HepG2 (cell line): Measurements from ENCODE around the gene HDAC4. TPM values are rescaled to one million over a fixed set of nuclear protein-coding genes. Genes with fewer than 3 reads are reported as not detected.

Source experiments
- ATAC-seq: fragments of 200-7000 bp; cut with Tn5 transposase; 3 replicates; pipeline ENCODE4 v1.9.1; 2020; ENCODE audit warnings: mild to moderate bottlenecking, moderate library complexity
- BruUV-seq: library from RNA; stranded (reverse); fragments of 400-500 nt; replicated peaks from 2 replicates; lab custom pipeline; 2021; lab: Mats Ljungman, UMichigan
- CTCF ChIA-PET: fragments of 300-600 bp; formaldehyde crosslinking; extraction: SDS; loops from one replicate; lab custom pipeline; 2021; ENCODE audit warnings: low total read pairs, inconsistent platforms, low intra/inter-chr PET ratio; lab: Yijun Ruan, JAX
- POLR2A ChIA-PET: fragments of 350-600 bp; sonication (Branson Sonifier 250); formaldehyde crosslinking; loops from one replicate; lab custom pipeline; 2020; ENCODE audit warnings: antibody characterized with exemption, inconsistent platforms; lab: Yijun Ruan, JAX
- DNase-seq: peaks from one replicate; pipeline ENCODE4 v3.0.0-alpha.2; 2015; ENCODE audit warnings: low spot score
- FAIRE-seq: peaks from 3 replicates; lab custom pipeline; 2011; peaks lifted over from hg19 to GRCh38; lab: Jason Lieb, UNC
- H2AFZ ChIP-seq: one replicate; pipeline ENCODE4 v1.6.1; 2011; ENCODE audit warnings: low read length, inconsistent platforms
- H3K27ac ChIP-seq: fragments of 300-600 bp; 3 replicates; pipeline ENCODE4 v1.8.0; 2011; ENCODE audit warnings: mixed run types, mild to moderate bottlenecking, mixed read lengths, low read length, inconsistent platforms; ENCODE audit not compliant: insufficient read depth; ENCODE audit errors: extremely low read length
- H3K27me3 ChIP-seq, 2 experiments: fragments of 200-600 bp in 1 of 2; 2 replicates in 1 of 2; 3 replicates in 1 of 2; pipeline versions ENCODE4 v1.6.0 to v1.8.0; 2011; ENCODE audit warnings: low read length in 2 of 2, mild to moderate bottlenecking in 2 of 2, moderate library complexity in 2 of 2, inconsistent platforms in 1 of 2; ENCODE audit not compliant: insufficient read depth in 2 of 2, control insufficient read depth in 1 of 2
- H3K36me3 ChIP-seq, 2 experiments: fragments of 200-600 bp in 1 of 2; replicated peaks in 1 of 2; 2 replicates in 1 of 2; 3 replicates in 1 of 2; pipeline versions ENCODE4 v1.5.1 to v1.8.0; 2011; ENCODE audit warnings: low read length in 2 of 2, inconsistent platforms in 1 of 2; ENCODE audit not compliant: insufficient read depth in 2 of 2, control insufficient read depth in 1 of 2
- H3K4me1 ChIP-seq: 2 replicates; pipeline ENCODE4 v1.5.1; 2012; ENCODE audit warnings: low read length, inconsistent platforms; ENCODE audit not compliant: insufficient read depth
- H3K4me2 ChIP-seq: 2 replicates; pipeline ENCODE4 v1.6.0; 2011; ENCODE audit warnings: low read depth, low read length, inconsistent platforms
- H3K4me3 ChIP-seq, 3 experiments: fragments of 200-600 bp in 1 of 3; sonication (generic), shearing (Covaris generic) in 1 of 3; replicated peaks in 1 of 3; 2 replicates each; pipeline ENCODE4 v1.5.1; 2011 to 2016; ENCODE audit warnings: low read length in 3 of 3, inconsistent platforms in 2 of 3, low read depth in 2 of 3, mild to moderate bottlenecking in 2 of 3, control low read depth in 1 of 3, mixed read lengths in 1 of 3; ENCODE audit not compliant: insufficient read depth in 1 of 3
- H3K79me2 ChIP-seq: one replicate; pipeline ENCODE4 v1.6.1; 2011; ENCODE audit warnings: low read length, inconsistent platforms; ENCODE audit not compliant: insufficient read depth
- H3K9ac ChIP-seq: 2 replicates; pipeline ENCODE4 v1.6.0; 2011; ENCODE audit warnings: mild to moderate bottlenecking, low read depth, low read length, inconsistent platforms; ENCODE audit not compliant: insufficient read depth
- H3K9me3 ChIP-seq: 2 replicates; pipeline ENCODE4 v1.5.1; 2012; ENCODE audit warnings: mild to moderate bottlenecking, low read length
- H4K20me1 ChIP-seq: 2 replicates; pipeline ENCODE4 v1.6.0; 2011; ENCODE audit warnings: inconsistent platforms, mild to moderate bottlenecking, low read length, moderate library complexity; ENCODE audit not compliant: insufficient read depth
- DR1 ChIP-seq: sonication (generic); formaldehyde crosslinking; IDR thresholded peaks from 2 replicates; pipeline ENCODE4 v1.8.0; 2021; ENCODE audit warnings: mild to moderate bottlenecking, missing genetic modification reagents, inconsistent platforms
- HOXA3 ChIP-seq: sonication (generic); formaldehyde crosslinking; IDR thresholded peaks from 2 replicates; pipeline ENCODE4 v1.5.0; 2020; ENCODE audit warnings: missing genetic modification reagents
- KAT8 ChIP-seq: IDR thresholded peaks from 2 replicates; pipeline ENCODE4 v1.6.1; 2016; ENCODE audit warnings: missing genetic modification reagents, missing compliant biosample characterization
- LRRFIP1 ChIP-seq: sonication (generic); formaldehyde crosslinking; conservative IDR thresholded peaks from 2 replicates; pipeline ENCODE4 v1.4.0; 2020; ENCODE audit warnings: missing genetic modification reagents
- RAD51 ChIP-seq: fragments of 450-650 bp; IDR thresholded peaks from 2 replicates; pipeline ENCODE4 v1.6.1; 2016; ENCODE audit warnings: borderline replicate concordance
- RBFOX2 ChIP-seq: fragments of 200-400 bp; formaldehyde crosslinking; IDR thresholded peaks from 2 replicates; pipeline ENCODE4 v1.6.1; 2017; ENCODE audit warnings: low read depth, mild to moderate bottlenecking, low read length
- SP5 ChIP-seq: IDR thresholded peaks from 2 replicates; pipeline ENCODE4 v1.6.1; 2016; ENCODE audit warnings: low read depth, borderline replicate concordance
- TBP ChIP-seq: sonication (generic); formaldehyde crosslinking; IDR thresholded peaks from 2 replicates; pipeline ENCODE4 v1.5.0; 2020; ENCODE audit warnings: missing genetic modification reagents
- ZBTB20 ChIP-seq: sonication (generic); formaldehyde crosslinking; IDR thresholded peaks from 2 replicates; pipeline ENCODE4 v1.8.1; 2023; ENCODE audit warnings: missing genetic modification reagents, low read depth, mild to moderate bottlenecking, borderline replicate concordance
- ZNF292 ChIP-seq: sonication (generic); formaldehyde crosslinking; IDR thresholded peaks from 2 replicates; pipeline ENCODE4 v1.8.1; 2022; ENCODE audit warnings: mild to moderate bottlenecking, low read depth, missing genetic modification reagents, borderline replicate concordance
- ZNF574 ChIP-seq: sonication (generic); formaldehyde crosslinking; IDR thresholded peaks from 2 replicates; pipeline ENCODE4 v1.4.0; 2020; ENCODE audit warnings: missing genetic modification reagents
- ZNF670 ChIP-seq: sonication (generic); formaldehyde crosslinking; IDR thresholded peaks from 2 replicates; pipeline ENCODE4 v1.8.0; 2022; ENCODE audit warnings: mild to moderate bottlenecking, missing genetic modification reagents, borderline replicate concordance
- ZNF710 ChIP-seq: sonication (generic); formaldehyde crosslinking; IDR thresholded peaks from 2 replicates; pipeline ENCODE4 v1.5.0; 2020; ENCODE audit warnings: mild to moderate bottlenecking, missing genetic modification reagents, borderline replicate concordance
- WGBS: methylation state at CpG from one replicate; pipeline ENCODE4 v1.1.6; 2017; ENCODE audit warnings: low lambda C conversion rate; 5-methylcytosine and 5-hydroxymethylcytosine counted together
- in situ Hi-C: cut with HindIII; loops from 2 replicates; pipeline ENCODE4 v1.10.0; 2017; ENCODE audit warnings: low pct_unique_long_range_greater_than_20kb; ENCODE audit not compliant: extremely low pct_ligation_motif_present
- intact Hi-C: fragments of 100-400 bp; cut with micrococcal nuclease; formaldehyde crosslinking; loops from one replicate; pipeline ENCODE4 v1.10.0; 2022; ENCODE audit not compliant: unreplicated experiment
- polyA plus RNA-seq, 8 experiments: library from polyadenylated mRNA; depleted of rRNA in 3 of 8; stranded (reverse) in 7 of 8; unstranded in 1 of 8; fragments of >200 nt; fragmentation: Illumina TruSeq in 4 of 8; extraction: Trizol in 4 of 8; gene quantifications; 2 replicates each; pipeline versions ENCODE4 v1.2.1 to v1.2.3, GENCODE V29; 2011 to 2016; ENCODE audit warnings: low read depth in 4 of 8, missing spikeins in 1 of 8, mixed read lengths in 1 of 8; ENCODE audit not compliant: insufficient read depth in 1 of 8
- total RNA-seq, 5 experiments: library from RNA; depleted of rRNA; stranded (reverse); fragments of >200 nt; fragmentation: Illumina TruSeq; extraction: Trizol; gene quantifications; 2 replicates each; pipeline ENCODE4 v1.2.3, GENCODE V29; 2016; ENCODE audit warnings: low read depth in 1 of 5
- TF ChIP-seq, protein P1 (sequence below): IDR thresholded peaks from 2 replicates; pipeline ENCODE4 v1.6.1; 2016; ENCODE audit warnings: mild to moderate bottlenecking, missing biosample characterization, missing genetic modification reagents

HDAC4 gene
- total and polyA plus RNA-seq, 2 of the 13 experiments (the other 11 are each of a cell fraction or from before 2014, with no cell fraction given), result 10.1 to 11.5 TPM

DNA sequence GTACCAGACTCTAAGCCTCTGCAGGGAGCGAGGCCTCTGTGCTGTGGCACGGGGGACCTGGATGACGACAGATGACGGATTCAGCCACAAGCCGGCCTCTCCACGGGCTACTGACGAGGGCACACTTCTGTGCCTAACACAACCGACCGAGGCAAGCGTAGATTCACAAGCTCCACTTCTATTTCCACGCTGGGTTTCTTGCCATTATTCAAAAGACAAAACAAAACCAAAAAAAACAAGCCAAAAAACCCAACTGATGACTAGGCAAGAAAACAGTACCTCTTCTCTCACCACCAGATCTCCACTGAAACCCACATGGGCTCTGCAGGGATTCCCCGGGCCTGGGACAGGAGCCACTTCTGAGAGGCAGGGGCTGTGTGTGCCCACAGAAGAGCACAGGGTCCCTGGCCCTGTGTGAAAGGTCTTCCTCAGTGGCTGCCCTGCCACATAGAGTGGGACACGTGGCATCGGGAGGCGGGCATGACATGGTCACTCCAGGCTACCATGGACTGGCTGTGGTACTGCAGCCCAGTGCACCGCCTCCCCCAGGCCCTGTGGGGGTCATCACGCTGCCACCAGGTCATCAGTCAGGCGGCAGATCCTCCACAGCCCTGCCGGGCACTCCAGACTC is 254.7 kb downstream of the HDAC4 start:
- no peaks in the 10 kb centered on the region for H3K27me3 ChIP-seq
- no peak overlapping the region for H3K9ac ChIP-seq
- peaks cover 11 to 42% of the 10 kb centered on the region in 2 experiments; a peak in 4 of 5 replicates for H3K36me3 ChIP-seq
- FAIRE-seq (no peak), DNase-seq (no peak), ATAC-seq (no peak)
- BruUV-seq, result no TSS peak
- WGBS, result 91% methylated on average over 17 of the region's 19 CpGs
- H3K79me2 ChIP-seq, result no peaks in the 10 kb centered on the region
- H3K4me1 ChIP-seq, result peaks cover 12% of the 10 kb centered on the region
- ChIA-PET CTCF (no interaction called here), POLR2A (no interaction called here)
- TF ChIP-seq ZNF670 (no peak), ZNF574 (CRISPR knock-in tag) (no peak), ZNF292 (no peak), HOXA3 (CRISPR knock-in tag) (no peak), ZNF710 (CRISPR knock-in tag) (no peak), LRRFIP1 (CRISPR knock-in tag) (no peak), TBP (no peak), ZBTB20 (CRISPR knock-in tag) (no peak), RAD51 (no peak), KAT8 (CRISPR knock-in tag) (no peak), DR1 (CRISPR knock-in tag) (no peak), SP5 (CRISPR knock-in tag) (no peak), RBFOX2 (no peak)
- TF ChIP-seq, protein P1, sequence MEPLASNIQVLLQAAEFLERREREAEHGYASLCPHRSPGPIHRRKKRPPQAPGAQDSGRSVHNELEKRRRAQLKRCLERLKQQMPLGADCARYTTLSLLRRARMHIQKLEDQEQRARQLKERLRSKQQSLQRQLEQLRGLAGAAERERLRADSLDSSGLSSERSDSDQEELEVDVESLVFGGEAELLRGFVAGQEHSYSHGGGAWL (CRISPR knock-in tag), result no peak
- H3K4me3 ChIP-seq, result no peak overlapping the region
- peaks cover 10% of the 10 kb centered on the region; the same call in 1 of the 2 replicates for H4K20me1 ChIP-seq
- no peaks in the 10 kb centered on the region for H3K9me3 ChIP-seq
- H2AFZ ChIP-seq, result no peak overlapping the region
- H3K4me2 ChIP-seq, result no peak overlapping the region
- in situ Hi-C loops (loop anchor here (5.0 kb wide), 1 partner anchor 251 kb away; no protein-coding TSS in a partner anchor), intact Hi-C loops (no loop called here)
- H3K27ac ChIP-seq, result no peak overlapping the region
